ENCODE measurements around the gene ACTG1.

The ACTG1 gene

DNA sequence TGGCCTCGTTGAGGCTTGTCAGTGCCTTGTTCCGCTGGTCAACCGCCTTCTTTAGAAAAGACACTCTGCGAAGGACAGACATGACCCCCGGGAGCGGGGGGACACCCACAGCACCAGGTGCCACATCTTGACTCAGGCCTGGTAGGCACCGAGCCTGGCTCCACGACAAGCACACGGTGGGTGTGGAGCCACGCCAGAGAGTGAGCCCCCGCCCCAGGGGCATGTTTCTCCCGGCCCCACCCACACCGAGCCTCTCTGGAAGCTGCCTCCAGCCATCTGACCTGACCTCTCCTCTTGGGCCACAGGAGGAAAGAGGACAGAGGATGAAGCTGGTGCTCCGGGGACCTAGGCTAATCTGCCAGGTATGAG is 35.0 kb upstream of the ACTG1 start:
- H2BK120ac ChIP-seq (ENCODE audit: low read depth, low read length), result no peak overlapping the region
- H2AFZ ChIP-seq (ENCODE audit: low read length), result no peak overlapping the region
- H4K91ac ChIP-seq (ENCODE audit: low read depth, low read length, poor library complexity), result no peak overlapping the region
- no CpG with 5 or more reads among the region's 14 CpGs for WGBS, 2 donors (ENCODE audit: extremely low coverage in 2 of 2, insufficient read length in 2 of 2, insufficient replicate concordance in 1 of 2)
- no peak overlapping the region for H2BK12ac ChIP-seq (ENCODE audit: low read length)
- H3K4me3 ChIP-seq (ENCODE audit: low read length in 2 of 2), result peak overlapping the region in 1 of 2 donors; percentile 16
- no peak overlapping the region for H3K18ac ChIP-seq (ENCODE audit: low read length)
- peaks cover 27% of the 10 kb centered on the region for H3K79me1 ChIP-seq (ENCODE audit: low read depth, low read length)
- no peak overlapping the region for H4K8ac ChIP-seq (ENCODE audit: low read depth, low read length)
- H3K4me2 ChIP-seq (ENCODE audit: insufficient read depth, low read length, poor library complexity, severe bottlenecking), result no peak overlapping the region
- no peak overlapping the region for H3K23ac ChIP-seq (ENCODE audit: low read depth, low read length, poor library complexity)
- no peak for DNase-seq (ENCODE audit: low spot score)
- H3K14ac ChIP-seq (ENCODE audit: low read length), result no peak overlapping the region
- H3K27ac ChIP-seq (replicated peaks; ENCODE audit: low read length), result no peak overlapping the region
- H3K4ac ChIP-seq (ENCODE audit: low read length), result no peak overlapping the region
- H3K27me3 ChIP-seq (ENCODE audit: control insufficient read depth in 3 of 3, insufficient read depth in 3 of 3, low read depth in 1 of 3, low read length in 3 of 3), result no peaks in the 10 kb centered on the region
- H2BK5ac ChIP-seq (ENCODE audit: low read length), result no peak overlapping the region
- H2BK15ac ChIP-seq (ENCODE audit: low read length), result no peak overlapping the region
- no peak overlapping the region for H3K9ac ChIP-seq (ENCODE audit: low read depth, low read length, poor library complexity)
- peaks cover 8% of the 10 kb centered on the region in 2 donors for H3K4me1 ChIP-seq (ENCODE audit: control insufficient read depth in 2 of 2, insufficient read depth in 1 of 2, low read depth in 1 of 2, low read length in 2 of 2)
- no peaks in the 10 kb centered on the region for H3K9me3 ChIP-seq (replicated peaks in 1 of 2; ENCODE audit: control insufficient read depth in 2 of 2, insufficient read depth in 1 of 2, low read depth in 1 of 2, low read length in 2 of 2)
- H2AK5ac ChIP-seq (ENCODE audit: low read depth, low read length), result no peak overlapping the region
- H3K36me3 ChIP-seq (replicated peaks in 1 of 2; ENCODE audit: control insufficient read depth in 2 of 2, insufficient read depth in 2 of 2, low read length in 2 of 2), result peaks cover 53 to 72% of the 10 kb centered on the region in 2 donors

- Histone ChIP-seq H3K27ac (replicated peaks; ENCODE audit: low read length) (no peak overlapping the region), H2BK120ac (ENCODE audit: low read depth, low read length) (no peak overlapping the region), H3K18ac (ENCODE audit: low read length) (no peak overlapping the region), H3K27me3 (ENCODE audit: control insufficient read depth in 3 of 3, insufficient read depth in 3 of 3, low read depth in 1 of 3, low read length in 3 of 3) (no peaks in the 10 kb centered on the region), H3K9ac (ENCODE audit: low read depth, low read length, poor library complexity) (no peak overlapping the region), H3K23ac (ENCODE audit: low read depth, low read length, poor library complexity) (peak overlapping the region; percentile 55), H3K4ac (ENCODE audit: low read length) (no peak overlapping the region), H2AFZ (ENCODE audit: low read length) (no peak overlapping the region), H3K79me1 (ENCODE audit: low read depth, low read length) (peaks cover 27% of the 10 kb centered on the region), H2BK5ac (ENCODE audit: low read length) (peak overlapping the region; percentile 39), H2BK12ac (ENCODE audit: low read length) (no peak overlapping the region), H3K4me2 (ENCODE audit: insufficient read depth, low read length, poor library complexity, severe bottlenecking) (no peak overlapping the region), H3K4me1 (ENCODE audit: control insufficient read depth in 2 of 2, insufficient read depth in 1 of 2, low read depth in 1 of 2, low read length in 2 of 2) (peaks cover 8% of the 10 kb centered on the region in 2 donors), H3K9me3 (replicated peaks in 1 of 2; ENCODE audit: control insufficient read depth in 2 of 2, insufficient read depth in 1 of 2, low read depth in 1 of 2, low read length in 2 of 2) (no peaks in the 10 kb centered on the region), H4K91ac (ENCODE audit: low read depth, low read length, poor library complexity) (no peak overlapping the region), H3K36me3 (replicated peaks in 1 of 2; ENCODE audit: control insufficient read depth in 2 of 2, insufficient read depth in 2 of 2, low read length in 2 of 2) (peaks cover 56 to 78% of the 10 kb centered on the region in 2 donors), H3K4me3 (ENCODE audit: low read length in 2 of 2) (peak overlapping the region in 1 of 2 donors; percentile 16), H2BK15ac (ENCODE audit: low read length) (no peak overlapping the region), H4K8ac (ENCODE audit: low read depth, low read length) (no peak overlapping the region), H3K14ac (ENCODE audit: low read length) (no peak overlapping the region), H2AK5ac (ENCODE audit: low read depth, low read length) (no peak overlapping the region)
- no peak for DNase-seq (ENCODE audit: low spot score)
- no CpG with 5 or more reads among the region's 36 CpGs for WGBS, 2 donors (ENCODE audit: extremely low coverage in 2 of 2, insufficient read length in 2 of 2, insufficient replicate concordance in 1 of 2)
These were observed 34.5 kb upstream of the ACTG1 start for GRCh38 chr17:81546906-81547613.

- Histone ChIP-seq H3K79me1 (ENCODE audit: low read depth, low read length) (peaks cover 16% of the 10 kb centered on the region), H3K36me3 (replicated peaks in 1 of 2; ENCODE audit: control insufficient read depth in 2 of 2, insufficient read depth in 2 of 2, low read length in 2 of 2) (peaks cover 54 to 90% of the 10 kb centered on the region in 2 donors)
- WGBS, 2 donors (ENCODE audit: extremely low coverage in 2 of 2, insufficient read length in 2 of 2, insufficient replicate concordance in 1 of 2), result no CpG with 5 or more reads among the region's 24 CpGs
These were observed 32.8 kb upstream of the ACTG1 start for GRCh38 chr17:81545160-81545949.

DNA sequence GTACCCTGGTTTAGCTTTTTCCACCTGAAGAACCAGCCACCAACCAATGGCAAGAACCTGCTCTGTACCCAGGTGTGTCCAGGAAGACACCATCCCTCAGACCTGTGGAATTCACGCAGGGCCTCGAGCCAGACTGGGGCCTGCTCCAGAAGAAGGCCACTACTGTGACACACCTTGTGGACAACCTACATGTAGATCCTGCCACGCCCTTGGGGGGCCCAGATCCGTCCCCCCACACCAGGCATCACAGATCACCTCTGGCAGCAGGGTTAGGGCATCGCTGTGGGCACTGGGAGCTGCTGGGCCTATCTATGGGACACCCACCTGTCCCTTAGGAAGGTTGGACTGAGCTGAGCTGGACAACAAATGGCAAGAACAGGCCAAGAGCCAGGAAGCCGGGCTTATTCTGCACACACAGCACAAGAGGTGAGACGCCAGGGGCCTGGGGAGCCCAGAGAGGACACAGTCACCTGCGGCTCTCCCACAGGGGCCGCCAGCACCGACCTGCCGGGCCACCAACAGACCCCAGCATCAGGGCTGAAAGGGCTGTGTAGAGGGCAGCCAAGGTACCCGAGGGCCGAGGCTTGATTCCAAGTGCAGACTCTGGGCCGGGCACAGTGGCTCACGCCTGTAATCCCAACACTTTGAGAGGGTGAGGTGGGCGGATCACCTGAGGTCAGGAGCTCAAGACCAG is 31.8 kb upstream of the ACTG1 start:
- no CpG with 5 or more reads among the region's 16 CpGs for WGBS, 2 donors (ENCODE audit: extremely low coverage in 2 of 2, insufficient read length in 2 of 2, insufficient replicate concordance in 1 of 2)
- Histone ChIP-seq H3K18ac (ENCODE audit: low read length) (no peak overlapping the region), H3K4me2 (ENCODE audit: insufficient read depth, low read length, poor library complexity, severe bottlenecking) (no peak overlapping the region)

More at GRCh38 chr17:81545160-81545949, 32.8 kb upstream of the ACTG1 start:
- H4K91ac ChIP-seq (ENCODE audit: low read depth, low read length, poor library complexity), result no peak overlapping the region
- peak overlapping the region; percentile 75 for H3K14ac ChIP-seq (ENCODE audit: low read length)
- no peak overlapping the region for H2AFZ ChIP-seq (ENCODE audit: low read length)
- no peak overlapping the region for H2BK5ac ChIP-seq (ENCODE audit: low read length)
- H2BK12ac ChIP-seq (ENCODE audit: low read length), result no peak overlapping the region
- no peak overlapping the region for H4K8ac ChIP-seq (ENCODE audit: low read depth, low read length)
- no peak for DNase-seq (ENCODE audit: low spot score)
- H3K4me1 ChIP-seq (ENCODE audit: control insufficient read depth in 2 of 2, insufficient read depth in 1 of 2, low read depth in 1 of 2, low read length in 2 of 2), result no peaks in the 10 kb centered on the region
- no peak overlapping the region for H3K9ac ChIP-seq (ENCODE audit: low read depth, low read length, poor library complexity)
- peak overlapping the region in 1 of 2 donors; percentile 33 for H3K4me3 ChIP-seq (ENCODE audit: low read length in 2 of 2)
- H3K27me3 ChIP-seq (ENCODE audit: control insufficient read depth in 3 of 3, insufficient read depth in 3 of 3, low read depth in 1 of 3, low read length in 3 of 3), result no peaks in the 10 kb centered on the region
- H2AK5ac ChIP-seq (ENCODE audit: low read depth, low read length), result no peak overlapping the region
- H3K23ac ChIP-seq (ENCODE audit: low read depth, low read length, poor library complexity), result no peak overlapping the region
- no peak overlapping the region for H3K4me2 ChIP-seq (ENCODE audit: insufficient read depth, low read length, poor library complexity, severe bottlenecking)
- no peak overlapping the region for H2BK120ac ChIP-seq (ENCODE audit: low read depth, low read length)
- no peak overlapping the region for H3K27ac ChIP-seq (replicated peaks; ENCODE audit: low read length)
- H2BK15ac ChIP-seq (ENCODE audit: low read length), result no peak overlapping the region
- no peak overlapping the region for H3K18ac ChIP-seq (ENCODE audit: low read length)
- H3K4ac ChIP-seq (ENCODE audit: low read length), result no peak overlapping the region
- H3K9me3 ChIP-seq (replicated peaks in 1 of 2; ENCODE audit: control insufficient read depth in 2 of 2, insufficient read depth in 1 of 2, low read depth in 1 of 2, low read length in 2 of 2), result no peaks in the 10 kb centered on the region

More for the DNA sequence above, 31.8 kb upstream of the ACTG1 start:
- Histone ChIP-seq H4K91ac (ENCODE audit: low read depth, low read length, poor library complexity) (no peak overlapping the region), H2BK12ac (ENCODE audit: low read length) (no peak overlapping the region), H2BK15ac (ENCODE audit: low read length) (no peak overlapping the region), H3K9me3 (replicated peaks in 1 of 2; ENCODE audit: control insufficient read depth in 2 of 2, insufficient read depth in 1 of 2, low read depth in 1 of 2, low read length in 2 of 2) (no peaks in the 10 kb centered on the region), H2BK5ac (ENCODE audit: low read length) (no peak overlapping the region), H2AFZ (ENCODE audit: low read length) (no peak overlapping the region), H2BK120ac (ENCODE audit: low read depth, low read length) (no peak overlapping the region), H3K4me3 (ENCODE audit: low read length in 2 of 2) (no peak overlapping the region), H3K27me3 (ENCODE audit: control insufficient read depth in 3 of 3, insufficient read depth in 3 of 3, low read depth in 1 of 3, low read length in 3 of 3) (no peaks in the 10 kb centered on the region), H3K9ac (ENCODE audit: low read depth, low read length, poor library complexity) (no peak overlapping the region), H3K27ac (replicated peaks; ENCODE audit: low read length) (no peak overlapping the region), H3K79me1 (ENCODE audit: low read depth, low read length) (peaks cover 16% of the 10 kb centered on the region), H3K36me3 (replicated peaks in 1 of 2; ENCODE audit: control insufficient read depth in 2 of 2, insufficient read depth in 2 of 2, low read length in 2 of 2) (peaks cover 49 to 88% of the 10 kb centered on the region in 2 donors), H3K4me1 (ENCODE audit: control insufficient read depth in 2 of 2, insufficient read depth in 1 of 2, low read depth in 1 of 2, low read length in 2 of 2) (no peaks in the 10 kb centered on the region), H3K23ac (ENCODE audit: low read depth, low read length, poor library complexity) (no peak overlapping the region), H2AK5ac (ENCODE audit: low read depth, low read length) (no peak overlapping the region), H3K4ac (ENCODE audit: low read length) (no peak overlapping the region), H4K8ac (ENCODE audit: low read depth, low read length) (no peak overlapping the region), H3K14ac (ENCODE audit: low read length) (no peak overlapping the region)
- no peak for DNase-seq (ENCODE audit: low spot score)

All from neuronal stem cell (in vitro differentiated cells).